ENCODE measurements around the gene PAFAH1B2.

Gene PAFAH1B2

DNA sequence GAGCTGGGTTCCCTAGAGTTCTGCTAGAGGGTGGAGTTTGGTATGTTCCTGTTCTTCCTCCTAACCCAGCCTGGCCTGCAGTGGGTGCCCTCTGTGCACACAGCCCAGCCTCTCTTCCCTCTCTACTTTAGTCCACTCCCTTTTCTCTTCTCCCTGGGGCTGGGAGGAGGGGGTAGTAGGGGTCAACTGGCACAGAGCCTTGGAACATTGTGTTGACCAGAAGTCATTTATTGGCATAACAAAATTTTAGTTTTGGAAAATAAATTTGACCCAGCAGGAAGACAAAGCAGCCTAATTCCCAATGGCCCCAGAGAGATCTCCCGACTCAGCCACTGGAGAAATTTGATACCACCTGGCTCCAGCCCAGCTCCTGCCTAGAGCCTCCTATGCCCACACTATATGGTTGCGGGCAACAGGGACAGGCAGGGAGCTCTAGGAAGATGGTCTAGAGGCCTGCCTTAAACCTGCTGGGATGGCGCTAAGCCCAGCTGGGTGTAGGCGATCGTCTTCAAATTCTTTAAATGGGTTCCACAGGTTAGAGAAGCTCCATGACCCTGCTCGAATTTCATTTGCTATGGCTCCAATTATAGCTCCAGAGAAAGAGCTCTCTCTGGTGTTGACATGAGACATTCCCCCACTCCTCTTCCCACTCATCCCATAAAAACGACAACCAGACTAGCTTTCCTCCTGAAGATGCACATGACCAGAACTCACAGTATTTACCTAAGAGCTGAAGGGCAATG is 77.9 kb downstream of the PAFAH1B2 start:
- no peak for DNase-seq (ENCODE audit: low spot score)

DNA sequence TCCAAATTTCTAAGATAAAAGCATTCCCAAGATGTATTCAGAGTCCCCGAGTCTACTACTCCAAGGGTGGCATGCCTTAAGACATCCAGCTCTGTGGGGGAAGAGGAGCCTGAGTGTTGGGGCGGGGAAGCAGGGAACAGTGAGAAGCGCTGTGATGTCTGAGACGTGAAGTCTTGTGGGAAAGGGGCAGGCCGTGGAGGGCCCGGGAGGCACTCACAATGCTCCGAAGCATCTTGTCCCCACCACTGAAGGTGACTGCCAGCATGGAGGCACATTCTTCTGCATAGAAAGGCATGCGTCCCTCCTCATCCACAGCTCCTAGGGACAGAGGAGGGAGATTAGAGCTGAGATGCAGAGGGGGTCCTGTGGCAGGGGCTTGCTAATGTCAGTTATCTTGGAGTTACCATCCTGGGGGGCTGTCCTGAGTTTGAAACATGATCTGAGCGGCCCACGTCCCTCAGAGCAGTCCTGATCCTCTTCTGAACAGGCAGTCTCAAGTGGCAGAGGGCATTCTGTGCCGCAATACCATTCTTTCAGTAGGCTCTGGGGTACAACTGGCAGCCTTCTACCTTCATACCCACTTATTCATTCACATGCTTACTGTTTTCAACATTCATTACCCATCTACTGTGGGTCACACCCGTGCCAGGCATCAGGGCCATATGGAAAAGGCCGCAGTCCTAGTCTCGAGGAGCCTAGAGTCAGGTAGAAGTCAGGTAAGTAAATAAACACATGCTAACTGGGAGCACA is 79.1 kb downstream of the PAFAH1B2 start:
- no peak for DNase-seq (ENCODE audit: low spot score)

DNA sequence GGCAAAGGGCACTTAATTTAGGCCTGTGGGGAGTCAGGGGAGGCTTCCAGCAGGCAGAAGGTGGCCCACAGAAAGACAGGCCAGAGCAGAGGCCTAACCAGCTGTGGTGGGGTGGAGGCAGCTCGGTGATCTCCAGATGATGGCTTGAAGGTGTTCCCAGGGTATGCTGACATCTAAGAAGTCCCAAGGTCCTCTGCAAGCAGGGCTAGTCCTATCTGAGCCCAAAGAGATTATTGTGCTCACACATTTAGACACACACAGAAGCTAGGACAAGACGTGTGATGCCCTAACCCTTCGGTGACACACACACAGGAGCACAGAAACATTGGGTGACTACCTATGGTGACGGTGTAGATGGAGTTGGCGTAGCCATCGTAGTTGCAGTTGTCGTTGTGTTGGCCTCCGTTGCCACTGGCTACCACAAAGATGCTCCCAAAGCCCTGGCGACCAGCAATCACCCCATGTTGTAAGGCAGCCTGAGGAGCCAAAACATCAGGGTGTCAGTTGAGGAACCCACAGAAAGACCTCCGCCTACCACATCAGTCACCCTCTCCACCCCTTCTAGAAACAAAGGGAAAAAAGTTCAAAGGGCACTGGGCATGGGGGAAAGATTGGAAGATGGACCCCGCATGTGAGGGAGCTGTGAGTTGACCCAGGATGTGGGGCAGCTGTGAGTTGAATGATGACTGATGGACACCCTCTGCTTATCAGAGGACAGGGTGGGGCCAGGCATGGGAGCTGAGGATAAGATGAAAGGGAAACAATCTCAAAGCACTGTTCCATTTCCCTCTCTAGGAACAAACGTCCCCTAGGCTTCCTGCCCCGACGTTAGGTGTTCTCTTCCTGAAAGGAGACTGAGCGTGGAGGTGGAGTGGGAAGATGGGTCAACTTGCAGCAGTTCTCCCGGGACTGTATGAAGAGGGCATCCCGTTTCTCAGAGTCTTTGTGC is 79.9 kb downstream of the PAFAH1B2 start:
- no peak for DNase-seq (ENCODE audit: low spot score)

DNA sequence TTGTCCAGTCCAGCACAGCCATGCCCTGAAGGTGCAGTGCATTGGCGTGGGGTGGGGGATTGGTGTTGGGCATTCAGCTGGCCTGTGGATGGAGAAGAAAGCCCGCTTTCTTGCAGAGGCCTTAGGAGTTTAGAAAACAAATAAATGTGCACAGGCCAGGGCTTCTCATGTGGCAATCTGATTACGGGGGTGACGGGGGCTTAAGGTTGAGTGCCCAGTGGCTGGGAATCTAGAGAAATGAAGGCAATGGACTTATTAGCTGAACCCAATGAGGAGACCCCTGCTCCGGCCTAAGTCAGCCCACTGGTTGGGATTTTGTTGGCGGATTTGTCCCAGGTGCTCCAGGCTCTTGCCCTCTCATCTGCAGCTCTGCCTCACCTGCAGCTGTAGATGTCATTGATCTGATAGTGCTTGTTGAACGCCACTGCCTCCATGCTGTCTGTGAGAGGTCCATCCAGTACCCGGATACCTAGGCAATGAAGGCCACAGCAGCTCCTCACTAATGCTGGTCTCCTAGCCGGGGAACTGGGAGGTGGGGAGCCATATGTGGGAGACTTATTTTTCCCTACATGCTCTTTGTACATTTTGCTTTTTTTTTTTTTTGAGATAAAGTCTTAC is 81.6 kb downstream of the PAFAH1B2 start:
- no peak for DNase-seq (ENCODE audit: low spot score)
